ENCODE results near the gene DLGAP5. TPM values are rescaled to one million over a fixed set of nuclear protein-coding genes. Genes with fewer than 3 reads are reported as not detected.

Gene DLGAP5
- total RNA-seq, 1 donor from 2014 or later: 46.0 TPM

DNA sequence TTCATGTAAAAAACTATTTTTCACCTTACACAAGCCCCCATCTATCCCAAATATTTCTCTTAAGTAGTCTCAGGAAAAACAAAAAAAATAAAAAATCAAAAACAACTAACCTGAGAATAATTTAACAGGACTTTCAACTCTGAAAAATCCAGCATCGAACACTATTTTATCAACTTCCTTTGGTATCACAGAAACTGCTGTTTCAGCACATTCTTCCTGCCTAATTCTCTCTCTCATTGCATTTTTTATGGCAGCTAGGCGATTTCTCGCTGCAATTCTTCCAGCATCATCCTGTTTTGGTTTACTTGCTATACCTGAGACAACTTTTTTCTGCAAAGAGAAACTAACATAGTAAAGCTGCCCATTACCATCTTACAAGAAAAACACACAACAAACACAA is 33.0 kb downstream of the DLGAP5 start:
- DNase-seq (ENCODE audit: low spot score): no peak
- H3K36me3 Mint-ChIP-seq (ENCODE audit: low read depth): peaks cover 65% of the 10 kb centered on the region
- H3K27ac Mint-ChIP-seq: no peak overlapping the region
- H3K27me3 Mint-ChIP-seq (ENCODE audit: low read depth): no peaks in the 10 kb centered on the region
- H3K4me3 Mint-ChIP-seq (ENCODE audit: low read depth): no peak overlapping the region
- peaks cover 20% of the 10 kb centered on the region for H3K4me1 Mint-ChIP-seq (ENCODE audit: low read depth)
- intact Hi-C loops (cut with micrococcal nuclease): no loop called here
- no peaks in the 10 kb centered on the region for H3K9me3 Mint-ChIP-seq

- H3K27ac Mint-ChIP-seq: no peak overlapping the region
- H3K4me1 Mint-ChIP-seq (ENCODE audit: low read depth): peaks cover 20% of the 10 kb centered on the region
- no peaks in the 10 kb centered on the region for H3K9me3 Mint-ChIP-seq
- H3K27me3 Mint-ChIP-seq (ENCODE audit: low read depth): no peaks in the 10 kb centered on the region
- DNase-seq (ENCODE audit: low spot score): no peak
- intact Hi-C loops (cut with micrococcal nuclease): no loop called here
- H3K4me3 Mint-ChIP-seq (ENCODE audit: low read depth): no peak overlapping the region
- peaks cover 62% of the 10 kb centered on the region for H3K36me3 Mint-ChIP-seq (ENCODE audit: low read depth)
Measured at GRCh38 chr14:55157080-55157479, 34.3 kb downstream of the DLGAP5 start.

DNA sequence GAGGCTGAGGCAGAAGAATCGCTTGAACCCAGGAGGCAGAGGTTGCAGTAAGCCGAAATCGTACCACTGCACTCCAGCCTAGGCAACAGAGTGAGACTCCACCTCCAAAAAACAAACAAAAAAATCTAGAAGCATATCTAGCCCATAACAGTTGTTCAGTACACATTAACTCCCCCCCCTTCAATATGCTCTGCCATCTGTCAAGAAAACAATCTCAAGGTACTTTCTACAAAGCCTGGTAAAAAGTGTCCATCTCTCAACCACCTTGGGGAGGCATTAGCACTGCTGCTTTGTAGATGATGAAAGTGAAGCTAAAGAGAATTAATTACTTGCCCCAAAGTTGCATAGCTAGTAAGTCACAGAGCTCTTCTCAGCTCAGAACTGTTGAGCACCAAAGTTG is 37.4 kb downstream of the DLGAP5 start:
- intact Hi-C loops (cut with micrococcal nuclease): no loop called here
- peaks cover 66% of the 10 kb centered on the region for H3K36me3 Mint-ChIP-seq (ENCODE audit: low read depth)
- no peak for DNase-seq (ENCODE audit: low spot score)
- no peaks in the 10 kb centered on the region for H3K27me3 Mint-ChIP-seq (ENCODE audit: low read depth)
- peaks cover 14% of the 10 kb centered on the region for H3K4me1 Mint-ChIP-seq (ENCODE audit: low read depth)
- no peak overlapping the region for H3K27ac Mint-ChIP-seq
- no peaks in the 10 kb centered on the region for H3K9me3 Mint-ChIP-seq
- no peak overlapping the region for H3K4me3 Mint-ChIP-seq (ENCODE audit: low read depth)

GRCh38 chr14:55152052-55152753 is 39.2 kb downstream of the DLGAP5 start:
- no peak overlapping the region for H3K4me3 Mint-ChIP-seq (ENCODE audit: low read depth)
- peaks cover 60% of the 10 kb centered on the region for H3K36me3 Mint-ChIP-seq (ENCODE audit: low read depth)
- H3K9me3 Mint-ChIP-seq: no peaks in the 10 kb centered on the region
- no peak overlapping the region for H3K27ac Mint-ChIP-seq
- DNase-seq (ENCODE audit: low spot score): no peak
- intact Hi-C loops (cut with micrococcal nuclease): no loop called here
- no peaks in the 10 kb centered on the region for H3K27me3 Mint-ChIP-seq (ENCODE audit: low read depth)
- peaks cover 8% of the 10 kb centered on the region for H3K4me1 Mint-ChIP-seq (ENCODE audit: low read depth)

DNA sequence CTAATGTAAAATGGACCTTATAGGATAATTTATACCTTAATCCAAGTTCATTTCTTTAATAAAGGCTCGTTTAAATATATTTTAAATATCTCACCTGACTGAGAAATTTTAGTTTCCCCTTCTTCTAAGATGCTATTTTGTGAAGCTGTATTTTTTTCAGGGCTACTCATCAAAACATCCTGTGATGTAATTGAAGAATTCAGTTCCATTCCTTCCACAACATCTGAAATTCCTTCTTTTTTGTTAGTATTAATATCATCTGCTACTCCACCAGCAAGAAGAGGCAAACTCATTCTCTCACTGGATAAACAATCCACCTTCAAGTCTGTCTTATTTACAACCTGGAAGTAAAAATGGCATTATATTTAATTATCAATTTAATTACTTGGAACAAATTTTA is 39.8 kb downstream of the DLGAP5 start:
- peaks cover 60% of the 10 kb centered on the region for H3K36me3 Mint-ChIP-seq (ENCODE audit: low read depth)
- no peaks in the 10 kb centered on the region for H3K9me3 Mint-ChIP-seq
- no peaks in the 10 kb centered on the region for H3K27me3 Mint-ChIP-seq (ENCODE audit: low read depth)
- no peak for DNase-seq (ENCODE audit: low spot score)
- H3K4me1 Mint-ChIP-seq (ENCODE audit: low read depth): peaks cover 2% of the 10 kb centered on the region
- intact Hi-C loops (cut with micrococcal nuclease): no loop called here
- H3K4me3 Mint-ChIP-seq (ENCODE audit: low read depth): no peak overlapping the region
- H3K27ac Mint-ChIP-seq: no peak overlapping the region

DNA sequence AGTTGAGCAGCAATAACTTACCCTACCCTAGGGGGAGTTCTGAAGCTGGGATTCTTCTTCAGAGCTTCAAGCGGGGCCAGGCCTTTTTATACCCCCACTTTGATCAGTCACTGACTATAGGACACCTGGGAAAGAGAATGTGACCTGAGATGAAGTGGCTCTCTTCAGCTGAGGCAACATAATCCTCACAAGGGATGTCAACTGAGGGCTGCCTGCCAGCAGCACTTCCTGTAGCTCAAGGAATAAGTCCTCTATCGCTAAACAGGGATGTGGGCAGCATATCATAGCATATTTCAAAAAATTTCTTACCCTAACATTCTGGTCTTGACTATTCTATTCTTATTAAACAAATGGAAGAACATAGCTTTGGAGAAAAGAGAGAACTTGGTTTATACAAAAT is 45.0 kb downstream of the DLGAP5 start:
- Mint-ChIP-seq H3K36me3 (ENCODE audit: low read depth) (peaks cover 56% of the 10 kb centered on the region), H3K27ac (no peak overlapping the region)

GRCh38 chr14:55142466-55142865 is 48.9 kb downstream of the DLGAP5 start:
- peaks cover 13% of the 10 kb centered on the region for H3K4me1 Mint-ChIP-seq (ENCODE audit: low read depth)
- peaks cover 57% of the 10 kb centered on the region for H3K36me3 Mint-ChIP-seq (ENCODE audit: low read depth)
- intact Hi-C loops (cut with micrococcal nuclease): no loop called here
- H3K9me3 Mint-ChIP-seq: no peaks in the 10 kb centered on the region
- H3K4me3 Mint-ChIP-seq (ENCODE audit: low read depth): no peak overlapping the region
- no peak for DNase-seq (ENCODE audit: low spot score)
- no peak overlapping the region for H3K27ac Mint-ChIP-seq
- no peaks in the 10 kb centered on the region for H3K27me3 Mint-ChIP-seq (ENCODE audit: low read depth)

More for the DNA sequence above, 45.0 kb downstream of the DLGAP5 start:
- no peak overlapping the region for H3K4me3 Mint-ChIP-seq (ENCODE audit: low read depth)
- no peak for DNase-seq (ENCODE audit: low spot score)
- H3K27me3 Mint-ChIP-seq (ENCODE audit: low read depth): no peaks in the 10 kb centered on the region
- no peaks in the 10 kb centered on the region for H3K9me3 Mint-ChIP-seq
- H3K4me1 Mint-ChIP-seq (ENCODE audit: low read depth): peaks cover 12% of the 10 kb centered on the region
- intact Hi-C loops (cut with micrococcal nuclease): no loop called here

DNA sequence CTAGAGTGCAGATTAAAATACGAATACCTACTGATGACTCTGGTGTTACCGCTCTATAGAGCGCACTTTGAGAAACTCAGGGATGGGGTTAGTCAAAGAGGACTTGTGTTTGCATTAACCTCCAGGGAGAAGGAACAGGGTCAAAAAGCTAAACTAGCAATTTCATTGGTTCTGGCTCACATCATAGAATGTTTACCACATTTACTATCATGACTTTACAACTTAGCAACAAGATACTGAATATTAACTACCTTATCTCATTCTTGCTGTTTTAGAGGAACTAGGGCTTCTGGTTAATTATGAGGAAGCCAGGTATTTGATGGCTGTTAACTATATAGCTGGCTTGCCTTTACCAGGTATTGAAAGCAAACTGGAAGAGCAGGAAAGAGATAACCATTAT is 49.6 kb downstream of the DLGAP5 start:
- no peak for DNase-seq (ENCODE audit: low spot score)
- intact Hi-C loops (cut with micrococcal nuclease): no loop called here
- H3K9me3 Mint-ChIP-seq: no peaks in the 10 kb centered on the region
- no peaks in the 10 kb centered on the region for H3K27me3 Mint-ChIP-seq (ENCODE audit: low read depth)
- H3K4me1 Mint-ChIP-seq (ENCODE audit: low read depth): peaks cover 13% of the 10 kb centered on the region
- H3K36me3 Mint-ChIP-seq (ENCODE audit: low read depth): peaks cover 55% of the 10 kb centered on the region
- no peak overlapping the region for H3K27ac Mint-ChIP-seq
- no peak overlapping the region for H3K4me3 Mint-ChIP-seq (ENCODE audit: low read depth)

DNA sequence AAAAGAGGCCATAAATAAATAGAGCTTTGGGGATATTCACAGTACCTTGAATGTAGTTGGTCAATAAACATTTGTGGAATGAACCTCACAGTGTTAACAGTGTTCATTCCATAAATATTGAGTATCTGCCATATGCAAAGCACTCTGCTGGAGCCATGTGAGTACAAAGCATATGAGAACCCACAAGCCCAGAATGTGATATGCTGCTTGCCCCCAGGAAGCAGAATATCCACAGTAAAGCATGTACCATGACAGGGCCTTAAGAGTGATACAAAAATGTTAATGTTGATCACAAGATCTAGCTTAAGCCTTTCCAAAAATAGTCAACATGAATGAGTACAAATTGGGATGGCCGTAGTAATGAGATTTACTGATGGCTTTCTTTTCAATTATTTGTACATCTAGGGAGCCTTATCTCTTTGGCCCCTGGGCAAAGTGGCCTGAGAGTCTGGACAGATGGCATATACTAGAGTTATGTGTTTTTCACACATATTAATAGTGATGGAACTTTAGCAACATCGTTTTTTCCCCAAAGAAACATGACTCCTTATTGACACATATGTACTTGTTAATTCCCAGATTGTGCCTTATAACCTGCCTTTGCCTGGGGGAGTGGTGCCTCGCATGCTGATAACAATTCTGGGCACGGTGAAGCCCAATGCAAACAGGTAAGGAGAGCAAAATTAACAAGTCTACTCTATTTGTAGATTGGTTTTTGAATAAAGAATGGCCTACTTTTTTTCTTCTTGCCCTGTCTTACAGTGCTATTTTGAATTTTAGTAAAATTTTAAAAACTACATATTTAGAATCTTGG is 51.5 kb downstream of the DLGAP5 start:
- Mint-ChIP-seq H3K4me1 (ENCODE audit: low read depth) (peaks cover 11% of the 10 kb centered on the region), H3K9me3 (no peaks in the 10 kb centered on the region), H3K27me3 (ENCODE audit: low read depth) (no peaks in the 10 kb centered on the region), H3K4me3 (ENCODE audit: low read depth) (no peak overlapping the region), H3K36me3 (ENCODE audit: low read depth) (peaks cover 42% of the 10 kb centered on the region), H3K27ac (no peak overlapping the region)
- intact Hi-C loops (cut with micrococcal nuclease): no loop called here
- no peak for DNase-seq (ENCODE audit: low spot score)

GRCh38 chr14:55139141-55139540 is 52.2 kb downstream of the DLGAP5 start:
- Mint-ChIP-seq H3K27me3 (ENCODE audit: low read depth) (no peaks in the 10 kb centered on the region), H3K27ac (no peak overlapping the region), H3K4me1 (ENCODE audit: low read depth) (peaks cover 11% of the 10 kb centered on the region), H3K9me3 (no peaks in the 10 kb centered on the region), H3K4me3 (ENCODE audit: low read depth) (no peak overlapping the region), H3K36me3 (ENCODE audit: low read depth) (peaks cover 45% of the 10 kb centered on the region)
- intact Hi-C loops (cut with micrococcal nuclease): no loop called here
- no peak for DNase-seq (ENCODE audit: low spot score)

- intact Hi-C loops (cut with micrococcal nuclease): no loop called here
- DNase-seq (ENCODE audit: low spot score): no peak
- Mint-ChIP-seq H3K9me3 (no peaks in the 10 kb centered on the region), H3K36me3 (ENCODE audit: low read depth) (peaks cover 44% of the 10 kb centered on the region), H3K27me3 (ENCODE audit: low read depth) (no peaks in the 10 kb centered on the region), H3K4me1 (ENCODE audit: low read depth) (peaks cover 5% of the 10 kb centered on the region), H3K27ac (no peak overlapping the region), H3K4me3 (ENCODE audit: low read depth) (no peak overlapping the region)
Measured at GRCh38 chr14:55138091-55138490, 53.3 kb downstream of the DLGAP5 start.

DNA sequence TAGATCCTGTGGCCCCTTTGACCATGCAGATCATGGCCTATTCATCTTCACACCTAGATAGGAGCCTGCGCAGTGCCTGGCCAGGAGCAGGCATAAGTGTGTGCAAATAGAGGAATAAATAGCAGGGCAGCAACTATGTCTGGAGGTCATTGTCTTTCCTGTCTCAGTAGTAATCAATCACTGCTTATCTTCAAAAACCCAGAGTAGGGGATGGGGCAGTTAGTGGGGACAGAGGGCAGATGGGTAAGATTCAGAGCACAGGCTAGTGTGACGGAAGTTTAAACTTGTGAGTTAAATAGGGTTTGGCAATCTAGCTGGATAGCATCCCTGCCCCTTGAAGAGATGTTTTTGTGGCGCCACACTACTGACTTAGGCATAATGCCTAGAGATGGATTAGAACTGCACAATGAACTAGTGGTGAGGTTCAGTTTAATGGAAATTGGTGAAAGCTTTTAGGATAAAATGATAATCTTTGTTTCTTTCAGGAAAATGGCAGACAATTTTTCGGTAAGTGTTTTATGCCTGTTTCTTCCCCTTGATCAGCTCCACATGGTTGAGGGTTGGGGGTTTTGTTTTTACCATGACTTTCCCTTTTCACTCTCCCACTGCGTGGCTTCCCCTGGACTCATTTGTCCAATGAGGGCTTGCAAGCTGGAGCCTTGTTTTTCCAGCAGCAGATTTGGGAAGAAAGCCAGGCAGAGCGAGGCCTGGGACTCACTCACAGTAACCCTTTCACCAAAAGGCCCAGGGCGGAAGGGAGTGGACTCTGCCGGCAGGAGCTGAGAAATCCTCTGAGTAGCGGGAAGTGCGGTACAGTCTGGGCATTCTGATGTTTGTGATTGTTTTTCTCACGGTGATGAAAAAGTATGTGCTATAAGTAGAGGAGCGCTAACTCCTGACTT is 54.2 kb downstream of the DLGAP5 start:
- DNase-seq (ENCODE audit: low spot score): no peak
- intact Hi-C loops (cut with micrococcal nuclease): no loop called here
- no peaks in the 10 kb centered on the region for H3K27me3 Mint-ChIP-seq (ENCODE audit: low read depth)
- H3K9me3 Mint-ChIP-seq: no peaks in the 10 kb centered on the region
- H3K4me3 Mint-ChIP-seq (ENCODE audit: low read depth): no peak overlapping the region
- H3K4me1 Mint-ChIP-seq (ENCODE audit: low read depth): peaks cover 4% of the 10 kb centered on the region
- H3K36me3 Mint-ChIP-seq (ENCODE audit: low read depth): peaks cover 42% of the 10 kb centered on the region
- no peak overlapping the region for H3K27ac Mint-ChIP-seq
